HCT116 (cell line): ENCODE measurements around the gene TPX2. TPM values are rescaled to one million over a fixed set of nuclear protein-coding genes. Genes with fewer than 3 reads are reported as not detected.

ENCODE experiments used
- ATAC-seq: fragments of 200-7000 bp; cut with Tn5 transposase; 2 replicates; pipeline ENCODE4 v1.9.1; 2020; ENCODE audit warnings: mild to moderate bottlenecking, moderate library complexity
- BruUV-seq: library from RNA; stranded (reverse); fragments of 400-500 nt; replicated peaks from 2 replicates; lab custom pipeline; 2021; lab: Mats Ljungman, UMichigan
- CTCF ChIA-PET: fragments of 300-600 bp; sonication (Branson Sonifier 250); formaldehyde crosslinking; loops from one replicate; lab custom pipeline; 2021; ENCODE audit warnings: antibody characterized with exemption; lab: Charles Lee
- POLR2A ChIA-PET: fragments of 300-600, 350-600 bp; sonication (Branson Sonifier 250); formaldehyde crosslinking; loops from one replicate; lab custom pipeline; 2021; ENCODE audit warnings: antibody characterized with exemption; lab: Charles Lee
- RAD21 ChIA-PET, 2 experiments: fragments of 300-600 bp; sonication (Branson Sonifier 250); formaldehyde crosslinking; loops; one replicate each; lab custom pipeline; 2023; ENCODE audit warnings: low total read pairs in 2 of 2; ENCODE audit not compliant: uncharacterized antibody in 2 of 2, unreplicated experiment in 2 of 2, low non-redundant PET in 1 of 2; lab: Charles Lee
- DNase-seq: peaks from one replicate; pipeline ENCODE4 v3.0.0-alpha.2; 2010; ENCODE audit warnings: low read depth, low spot score
- H2AFZ ChIP-seq: fragments of 200-600 bp; shearing (Covaris generic), sonication (generic); 2 replicates; pipeline ENCODE4 v1.6.1; 2017; ENCODE audit warnings: low read depth, mixed run types, mixed read lengths, antibody characterized with exemption, low read length; ENCODE audit not compliant: poor library complexity, severe bottlenecking
- H3K27ac ChIP-seq: 2 replicates; pipeline ENCODE4 v1.5.1; 2012; ENCODE audit warnings: low read depth, low read length
- H3K27me3 ChIP-seq: fragments of 200-600 bp; sonication (generic); 2 replicates; pipeline ENCODE4 v1.6.1; 2016; ENCODE audit warnings: mixed run types, low read length, mixed read lengths; ENCODE audit not compliant: insufficient read depth
- H3K36me3 ChIP-seq, 2 experiments: fragments of 200-500 bp in 1 of 2; fragments of 200-600 bp in 1 of 2; sonication (Bioruptor generic) in 1 of 2; sonication (generic) in 1 of 2; 2 replicates each; pipeline versions ENCODE4 v1.5.1 to v1.6.1; 2014 to 2016; ENCODE audit warnings: low read length in 2 of 2, inconsistent platforms in 1 of 2, mixed read lengths in 1 of 2, mixed run types in 1 of 2; ENCODE audit not compliant: insufficient read depth in 2 of 2, control insufficient read depth in 1 of 2
- H3K4me1 ChIP-seq, 2 experiments: fragments of 200-600 bp in 1 of 2; sonication (generic) in 1 of 2; 2 replicates each; pipeline versions ENCODE4 v1.5.1 to v1.6.1; 2012 to 2017; ENCODE audit warnings: low read length in 2 of 2, inconsistent platforms in 1 of 2, mild to moderate bottlenecking in 1 of 2, mixed read lengths in 1 of 2, mixed run types in 1 of 2, moderate library complexity in 1 of 2; ENCODE audit not compliant: insufficient read depth in 2 of 2, control insufficient read depth in 1 of 2
- H3K4me2 ChIP-seq: fragments of 200-600 bp; sonication (generic); 2 replicates; pipeline ENCODE4 v1.6.1; 2017; ENCODE audit warnings: mixed run types, low read length, mixed read lengths
- H3K4me3 ChIP-seq, 2 experiments: fragments of 200-600 bp in 1 of 2; sonication (generic) in 1 of 2; replicated peaks in 1 of 2; 2 replicates each; pipeline ENCODE4 v1.5.1; 2011 to 2016; ENCODE audit warnings: low read length in 2 of 2, control low read depth in 1 of 2, low read depth in 1 of 2, mild to moderate bottlenecking in 1 of 2, mixed read lengths in 1 of 2, mixed run types in 1 of 2
- H3K79me2 ChIP-seq: fragments of 200-600 bp; sonication (generic); 2 replicates; pipeline ENCODE4 v1.6.1; 2017; ENCODE audit warnings: mild to moderate bottlenecking, mixed run types, low read length, moderate library complexity, mixed read lengths; ENCODE audit not compliant: insufficient read depth
- H3K9ac ChIP-seq: fragments of 200-600 bp; sonication (generic); 2 replicates; pipeline ENCODE4 v1.6.1; 2016; ENCODE audit warnings: low read length, mixed read lengths
- H3K9me2 ChIP-seq: fragments of 200-600 bp; sonication (generic), shearing (Covaris generic); 2 replicates; pipeline ENCODE4 v1.6.1; 2017; ENCODE audit warnings: mixed run types, mild to moderate bottlenecking, moderate library complexity; ENCODE audit not compliant: insufficient read depth
- H3K9me3 ChIP-seq, 2 experiments: fragments of 200-500 bp in 1 of 2; fragments of 200-600 bp in 1 of 2; sonication (Bioruptor generic) in 1 of 2; sonication (generic) in 1 of 2; 2 replicates each; pipeline ENCODE4 v1.6.1; 2014 to 2017; ENCODE audit warnings: low read length in 2 of 2, mixed read lengths in 2 of 2, inconsistent platforms in 1 of 2, low read depth in 1 of 2, mild to moderate bottlenecking in 1 of 2, mixed run types in 1 of 2, moderate library complexity in 1 of 2; ENCODE audit not compliant: control insufficient read depth in 1 of 2, insufficient read depth in 1 of 2
- H4K20me1 ChIP-seq: fragments of 200-600 bp; sonication (generic), shearing (Covaris generic); 2 replicates; pipeline ENCODE4 v1.6.1; 2017; ENCODE audit warnings: mixed run types, mild to moderate bottlenecking, moderate library complexity; ENCODE audit not compliant: insufficient read depth
- ATF3 ChIP-seq: IDR thresholded peaks from 2 replicates; pipeline ENCODE4 v1.6.1; 2012
- CBX3 ChIP-seq: IDR thresholded peaks from 2 replicates; pipeline ENCODE4 v1.6.1; 2012; ENCODE audit warnings: low read depth
- CEBPB ChIP-seq: IDR thresholded peaks from 2 replicates; pipeline ENCODE4 v1.6.1; 2012; ENCODE audit warnings: low read depth
- CTCF ChIP-seq, 3 experiments: fragments of 200-600 bp in 1 of 3; sonication (generic) in 1 of 3; IDR thresholded peaks in 2 of 3; conservative IDR thresholded peaks in 1 of 3; 2 replicates each; pipeline ENCODE4 v1.5.1; 2012 to 2017; ENCODE audit warnings: low read depth in 2 of 3, low read length in 2 of 3, antibody characterized with exemption in 1 of 3, borderline replicate concordance in 1 of 3, control low read depth in 1 of 3, mild to moderate bottlenecking in 1 of 3, mixed read lengths in 1 of 3, mixed run types in 1 of 3, moderate library complexity in 1 of 3; ENCODE audit not compliant: insufficient read depth in 1 of 3
- EZH2 ChIP-seq: fragments of 200-600 bp; sonication (generic); IDR thresholded peaks from 2 replicates; pipeline ENCODE4 v1.6.1; 2017; ENCODE audit warnings: antibody characterized with exemption, mixed run types
- EZH2phosphoT487 ChIP-seq: fragments of 200-600 bp; IDR thresholded peaks from 2 replicates; pipeline ENCODE4 v1.6.1; 2018; ENCODE audit warnings: antibody characterized with exemption, borderline replicate concordance
- JUND ChIP-seq: IDR thresholded peaks from 2 replicates; pipeline ENCODE4 v1.6.1; 2012
- MAX ChIP-seq: IDR thresholded peaks from 2 replicates; pipeline ENCODE4 v1.6.1; 2012
- POLR2A ChIP-seq: IDR thresholded peaks from 2 replicates; pipeline ENCODE4 v1.7.0; 2011; ENCODE audit warnings: borderline replicate concordance; ENCODE audit not compliant: insufficient read depth, insufficient read length; ENCODE audit errors: extremely low read depth
- POLR2AphosphoS5 ChIP-seq: IDR thresholded peaks from 2 replicates; pipeline ENCODE4 v1.6.1; 2011; ENCODE audit warnings: mild to moderate bottlenecking, low read depth, low read length, moderate library complexity
- RAD21 ChIP-seq: IDR thresholded peaks from 2 replicates; pipeline ENCODE4 v1.6.1; 2012; ENCODE audit warnings: low read depth, mild to moderate bottlenecking
- REST ChIP-seq: IDR thresholded peaks from 2 replicates; pipeline ENCODE4 v1.6.1; 2012; ENCODE audit warnings: low read depth
- SIN3A ChIP-seq: IDR thresholded peaks from 2 replicates; pipeline ENCODE4 v1.6.1; 2012; ENCODE audit warnings: low read depth
- SRF ChIP-seq: IDR thresholded peaks from 2 replicates; pipeline ENCODE4 v1.6.1; 2012; ENCODE audit warnings: low read depth
- TCF7L2 ChIP-seq: IDR thresholded peaks from 2 replicates; pipeline ENCODE4 v1.7.0; 2011; ENCODE audit warnings: borderline replicate concordance, inconsistent platforms; ENCODE audit not compliant: insufficient read depth, insufficient read length; ENCODE audit errors: extremely low read depth
- YY1 ChIP-seq: IDR thresholded peaks from 2 replicates; pipeline ENCODE4 v1.6.1; 2011; ENCODE audit warnings: low read length, low read depth, moderate library complexity, mild to moderate bottlenecking; ENCODE audit not compliant: insufficient replicate concordance; ENCODE audit errors: extremely low read depth
- ZBTB33 ChIP-seq: IDR thresholded peaks from 2 replicates; pipeline ENCODE4 v1.6.1; 2011; ENCODE audit warnings: mild to moderate bottlenecking, low read length, moderate library complexity; ENCODE audit not compliant: insufficient replicate concordance; ENCODE audit errors: extremely low read depth
- ZFX ChIP-seq: fragments of 450-650 bp; IDR thresholded peaks from 2 replicates; pipeline ENCODE4 v1.6.1; 2017
- intact Hi-C: fragments of 100-400 bp; cut with micrococcal nuclease; formaldehyde crosslinking; loops from 2 replicates; pipeline ENCODE4 v1.10.0; 2022
- total RNA-seq: library from RNA; stranded (reverse); gene quantifications from one replicate; pipeline ENCODE4 v1.2.1, GENCODE V29; 2021; ENCODE audit not compliant: unreplicated experiment

Gene TPX2
- total RNA-seq, 1 experiment from 2014 or later: 163 TPM

GRCh38 chr20:31764641-31765305 lies 25.7 kb downstream of the TPX2 start:
- CTCF ChIA-PET: no interaction called here
- DNase-seq: no peak
- TF ChIP-seq EZH2: no peak
- no peak for TF ChIP-seq CEBPB
- TF ChIP-seq ATF3: no peak
- TF ChIP-seq RAD21: no peak
- no peak for TF ChIP-seq REST
- TF ChIP-seq POLR2AphosphoS5: no peak
- TF ChIP-seq MAX: no peak
- TF ChIP-seq JUND: no peak
- no peak for TF ChIP-seq EZH2phosphoT487
- no peak for TF ChIP-seq YY1
- no peak for TF ChIP-seq TCF7L2
- TF ChIP-seq ZFX: no peak
- TF ChIP-seq CTCF (IDR thresholded peaks at IDR 0.05 in 2 of 3, conservative IDR thresholded peaks at IDR 0.05 in 1 of 3; ENCODE audit: borderline replicate concordance in 1 of 3, insufficient read depth in 1 of 3, low read depth in 2 of 3, low read length in 2 of 3): no peak
- TF ChIP-seq SIN3A: no peak
- no peak for TF ChIP-seq ZBTB33
- no peak for TF ChIP-seq SRF
- no peak for TF ChIP-seq CBX3
- no peak for TF ChIP-seq POLR2A

More at GRCh38 chr20:31764641-31765305, 25.7 kb downstream of the TPX2 start:
- ChIA-PET POLR2A (no interaction called here), RAD21 (no interaction called here)
- intact Hi-C loops: no loop called here
- no peaks in the 10 kb centered on the region for H3K9me2 ChIP-seq
- no peak overlapping the region for H2AFZ ChIP-seq
- no peak overlapping the region for H3K9ac ChIP-seq
- H3K4me2 ChIP-seq: no peak overlapping the region
- H4K20me1 ChIP-seq: peaks cover 6% of the 10 kb centered on the region
- H3K27ac ChIP-seq: no peak overlapping the region
- H3K4me3 ChIP-seq: no peak overlapping the region
- BruUV-seq: no TSS peak
- H3K27me3 ChIP-seq: no peaks in the 10 kb centered on the region
- no peaks in the 10 kb centered on the region for H3K9me3 ChIP-seq
- no peak for ATAC-seq
- H3K36me3 ChIP-seq: peaks cover 31 to 41% of the 10 kb centered on the region in 2 experiments
- H3K79me2 ChIP-seq: peaks cover 96% of the 10 kb centered on the region
- H3K4me1 ChIP-seq: no peaks in the 10 kb centered on the region
